GM12878 (cell line): ENCODE measurements around the gene BICD1. TPM values are rescaled to one million over a fixed set of nuclear protein-coding genes. Genes with fewer than 3 reads are reported as not detected.

Experiments used
- ATAC-seq: fragments of 200-7000 bp; cut with Tn5 transposase; 3 replicates; pipeline ENCODE4 v1.9.1; 2020; ENCODE audit warnings: mild to moderate bottlenecking, moderate library complexity
- BruUV-seq: library from RNA; stranded (reverse); fragments of 400-500 nt; replicated peaks from 2 replicates; lab custom pipeline; 2021; lab: Mats Ljungman, UMichigan
- CTCF ChIA-PET: fragments of 300-600 bp; sonication (Branson Sonifier 250); formaldehyde crosslinking; extraction: SDS; loops from one replicate; lab custom pipeline; 2021; ENCODE audit warnings: inconsistent platforms; lab: Yijun Ruan, JAX
- POLR2A ChIA-PET: fragments of 350-600 bp; formaldehyde crosslinking; extraction: SDS; loops from one replicate; lab custom pipeline; 2021; ENCODE audit warnings: inconsistent platforms; lab: Charles Lee
- RAD21 ChIA-PET: fragments of 300-600 bp; sonication (Branson Sonifier 250); formaldehyde crosslinking; loops from one replicate; lab custom pipeline; 2023; ENCODE audit warnings: antibody characterized with exemption; ENCODE audit not compliant: unreplicated experiment; lab: Charles Lee
- SMC1A ChIA-PET: fragments of 300-600 bp; sonication (Branson Sonifier 250); formaldehyde crosslinking; loops from one replicate; lab custom pipeline; 2023; ENCODE audit not compliant: unreplicated experiment, uncharacterized antibody; lab: Charles Lee
- DNase-seq: peaks from one replicate; pipeline ENCODE4 v3.0.0-alpha.2; 2011; ENCODE audit warnings: low read depth, low spot score
- FAIRE-seq: peaks from 3 replicates; lab custom pipeline; 2011; peaks lifted over from hg19 to GRCh38; lab: Jason Lieb, UNC
- H2AFZ ChIP-seq: 2 replicates; pipeline ENCODE4 v1.6.0; 2011; ENCODE audit warnings: low read depth, low read length, control low read depth; ENCODE audit not compliant: control insufficient read depth
- H3K27ac ChIP-seq: 2 replicates; pipeline ENCODE4 v1.5.1; 2011; ENCODE audit warnings: control low read depth; ENCODE audit not compliant: control insufficient read depth, insufficient read depth
- H3K27me3 ChIP-seq, 2 experiments: replicated peaks in 1 of 2; 2 replicates each; pipeline versions ENCODE4 v1.6.0 to v1.6.1; 2011; ENCODE audit warnings: low read length in 1 of 2; ENCODE audit not compliant: control insufficient read depth in 2 of 2, insufficient read depth in 2 of 2
- H3K36me3 ChIP-seq, 2 experiments: 2 replicates each; pipeline ENCODE4 v1.5.1; 2011; ENCODE audit warnings: low read length in 1 of 2; ENCODE audit not compliant: control insufficient read depth in 2 of 2, insufficient read depth in 2 of 2
- H3K4me1 ChIP-seq: 2 replicates; pipeline ENCODE4 v1.6.1; 2011; ENCODE audit warnings: mild to moderate bottlenecking, low read length, moderate library complexity, mixed read lengths; ENCODE audit not compliant: control insufficient read depth, insufficient read depth
- H3K4me2 ChIP-seq: 2 replicates; pipeline ENCODE4 v1.6.0; 2011; ENCODE audit warnings: control low read depth; ENCODE audit not compliant: control insufficient read depth, insufficient read depth
- H3K4me3 ChIP-seq: fragments of 200-600 bp; sonication (generic); 2 replicates; pipeline ENCODE4 v1.5.1; 2016
- H3K79me2 ChIP-seq: 2 replicates; pipeline ENCODE4 v1.6.0; 2011; ENCODE audit warnings: low read length; ENCODE audit not compliant: control insufficient read depth, insufficient read depth
- H3K9ac ChIP-seq: 2 replicates; pipeline ENCODE4 v1.8.0; 2011; ENCODE audit warnings: low read length, control low read depth, mixed read lengths; ENCODE audit not compliant: control insufficient read depth, insufficient read depth
- H3K9me3 ChIP-seq: replicated peaks from 3 replicates; pipeline ENCODE4 v1.5.1; 2011; ENCODE audit warnings: mild to moderate bottlenecking, low read length; ENCODE audit not compliant: control insufficient read depth, insufficient read depth
- H4K20me1 ChIP-seq: 2 replicates; pipeline ENCODE4 v1.6.0; 2011; ENCODE audit not compliant: control insufficient read depth, insufficient read depth
- FOXK2 ChIP-seq: fragments of 450-650 bp; IDR thresholded peaks from 2 replicates; pipeline ENCODE4 v1.6.1; 2017; ENCODE audit warnings: mild to moderate bottlenecking, moderate library complexity
- IRF4 ChIP-seq: IDR thresholded peaks from 2 replicates; pipeline ENCODE4 v1.6.1; 2011; ENCODE audit warnings: low read depth, low read length
- WGBS: methylation state at CpG from one replicate; pipeline ENCODE4 v1.1.6; 2016; ENCODE audit warnings: low lambda C conversion rate; ENCODE audit not compliant: insufficient replicate concordance, insufficient coverage; ENCODE audit errors: missing lambda C conversion rate; 5-methylcytosine and 5-hydroxymethylcytosine counted together
- in situ Hi-C: fragments of 300-500 bp; cut with MboI; formaldehyde crosslinking; loops from 9 replicates; pipeline ENCODE4 v1.14.3; 2018; ENCODE audit warnings: mixed read lengths
- intact Hi-C: fragments of 100-400 bp; cut with micrococcal nuclease; formaldehyde crosslinking; loops from one replicate; pipeline ENCODE4 v1.14.2; 2022; ENCODE audit not compliant: unreplicated experiment
- polyA plus RNA-seq, 11 experiments: library from polyadenylated mRNA; depleted of rRNA in 4 of 11; unstranded in 6 of 11; stranded (reverse) in 5 of 11; fragments of >200 nt; fragmentation: Nextera tagmentation in 4 of 11; fragmentation: Illumina TruSeq in 1 of 11; extraction: Ambion mirVana in 4 of 11; extraction: Trizol in 1 of 11; gene quantifications; 1 replicate in 1 of 11; 2 replicates in 10 of 11; pipeline versions ENCODE4 v1.2.1 to v1.2.3, GENCODE V29; 2011 to 2016; ENCODE audit warnings: inconsistent platforms in 2 of 11, missing spikeins in 2 of 11, low read depth in 1 of 11
- total RNA-seq, 4 experiments: library from RNA; depleted of rRNA in 3 of 4; stranded (reverse); fragments of >200 nt in 3 of 4; fragmentation: Illumina TruSeq in 1 of 4; extraction: Trizol in 1 of 4; gene quantifications; 2 replicates each; pipeline versions ENCODE4 v1.2.1 to v1.2.3, GENCODE V29; 2013 to 2021
- TF ChIP-seq, protein P1 (sequence below): fragments of 450-650 bp; IDR thresholded peaks from 2 replicates; pipeline ENCODE4 v1.6.1; 2017; ENCODE audit warnings: borderline replicate concordance
- TF ChIP-seq, protein P2 (sequence below): fragments of 450-650 bp; IDR thresholded peaks from 2 replicates; pipeline ENCODE4 v1.6.1; 2016; ENCODE audit warnings: mild to moderate bottlenecking

Gene BICD1
- total and polyA plus RNA-seq, 10 of the 15 experiments (the other 5 are each of a cell fraction or from before 2014, with no cell fraction given): 4.7 to 32.5 (median 14.4) TPM

DNA sequence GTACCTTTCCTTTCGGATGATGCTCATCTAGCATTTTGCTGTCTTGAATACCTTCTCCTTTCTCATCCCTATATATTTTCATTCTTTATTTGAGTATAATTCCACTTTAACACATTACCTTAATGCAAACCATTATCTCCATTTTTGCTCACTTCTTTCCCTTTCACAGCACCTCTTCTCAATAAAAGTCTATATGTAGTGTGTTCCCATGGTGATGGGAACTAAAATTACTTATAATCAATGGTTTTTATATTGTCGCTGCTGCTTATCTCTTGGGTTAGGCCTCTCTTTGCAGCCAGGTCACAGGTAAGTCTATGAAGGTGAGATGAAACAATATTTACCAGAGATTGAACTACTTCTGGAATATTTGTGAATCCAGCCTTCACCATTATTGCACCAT lies 171.1 kb downstream of the BICD1 start:
- no TSS peak for BruUV-seq
- CTCF ChIA-PET: interaction anchor here (0.7 kb wide), 1 partner anchor 35 kb away, joined by 3 read pairs; no protein-coding TSS in a partner anchor

More for the DNA sequence above, 171.1 kb downstream of the BICD1 start:
- WGBS: 97% methylated on average over 2 of the region's 2 CpGs
- POLR2A ChIA-PET: interaction anchor here (0.9 kb wide), 1 partner anchor 9 kb away, joined by 3 read pairs; no protein-coding TSS in a partner anchor
- Histone ChIP-seq H3K4me3 (no peak overlapping the region), H4K20me1 (no peaks in the 10 kb centered on the region), H3K79me2 (no peaks in the 10 kb centered on the region), H3K27ac (no peak overlapping the region), H3K36me3 (no peaks in the 10 kb centered on the region), H3K4me2 (no peak overlapping the region), H3K9me3 (no peaks in the 10 kb centered on the region), H2AFZ (no peak overlapping the region), H3K27me3 (no peaks in the 10 kb centered on the region), H3K4me1 (peaks cover 11% of the 10 kb centered on the region), H3K9ac (no peak overlapping the region)
- intact Hi-C loops (loop anchor here (10.0 kb wide), 1 partner anchor 143 kb away; no protein-coding TSS in a partner anchor), in situ Hi-C loops (no loop called here)
- FAIRE-seq: no peak
- RAD21 ChIA-PET: no interaction called here
- SMC1A ChIA-PET: interaction anchor here (0.7 to 1.7 kb wide), 3 partner anchors 13 to 625 kb away, joined by 3 to 6 read pairs (median 4); no protein-coding TSS in a partner anchor
- DNase-seq: no peak
- TF ChIP-seq, protein P1, sequence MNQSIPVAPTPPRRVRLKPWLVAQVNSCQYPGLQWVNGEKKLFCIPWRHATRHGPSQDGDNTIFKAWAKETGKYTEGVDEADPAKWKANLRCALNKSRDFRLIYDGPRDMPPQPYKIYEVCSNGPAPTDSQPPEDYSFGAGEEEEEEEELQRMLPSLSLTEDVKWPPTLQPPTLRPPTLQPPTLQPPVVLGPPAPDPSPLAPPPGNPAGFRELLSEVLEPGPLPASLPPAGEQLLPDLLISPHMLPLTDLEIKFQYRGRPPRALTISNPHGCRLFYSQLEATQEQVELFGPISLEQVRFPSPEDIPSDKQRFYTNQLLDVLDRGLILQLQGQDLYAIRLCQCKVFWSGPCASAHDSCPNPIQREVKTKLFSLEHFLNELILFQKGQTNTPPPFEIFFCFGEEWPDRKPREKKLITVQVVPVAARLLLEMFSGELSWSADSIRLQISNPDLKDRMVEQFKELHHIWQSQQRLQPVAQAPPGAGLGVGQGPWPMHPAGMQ: no peak
- TF ChIP-seq IRF4 (no peak), FOXK2 (no peak)
- TF ChIP-seq, protein P2, sequence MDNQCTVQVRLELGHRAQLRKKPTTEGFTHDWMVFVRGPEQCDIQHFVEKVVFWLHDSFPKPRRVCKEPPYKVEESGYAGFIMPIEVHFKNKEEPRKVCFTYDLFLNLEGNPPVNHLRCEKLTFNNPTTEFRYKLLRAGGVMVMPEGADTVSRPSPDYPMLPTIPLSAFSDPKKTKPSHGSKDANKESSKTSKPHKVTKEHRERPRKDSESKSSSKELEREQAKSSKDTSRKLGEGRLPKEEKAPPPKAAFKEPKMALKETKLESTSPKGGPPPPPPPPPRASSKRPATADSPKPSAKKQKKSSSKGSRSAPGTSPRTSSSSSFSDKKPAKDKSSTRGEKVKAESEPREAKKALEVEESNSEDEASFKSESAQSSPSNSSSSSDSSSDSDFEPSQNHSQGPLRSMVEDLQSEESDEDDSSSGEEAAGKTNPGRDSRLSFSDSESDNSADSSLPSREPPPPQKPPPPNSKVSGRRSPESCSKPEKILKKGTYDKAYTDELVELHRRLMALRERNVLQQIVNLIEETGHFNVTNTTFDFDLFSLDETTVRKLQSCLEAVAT: no peak
- ATAC-seq: no peak
